HG03565 (cell line): ENCODE data around the gene MAN1C1.

Experiments used
- ATAC-seq: cut with Tn5 transposase; IDR thresholded peaks from one replicate; pipeline ENCODE4 v1.9.1; 2021; ENCODE audit warnings: mild to moderate bottlenecking, moderate library complexity; ENCODE audit not compliant: unreplicated experiment

The MAN1C1 gene

DNA sequence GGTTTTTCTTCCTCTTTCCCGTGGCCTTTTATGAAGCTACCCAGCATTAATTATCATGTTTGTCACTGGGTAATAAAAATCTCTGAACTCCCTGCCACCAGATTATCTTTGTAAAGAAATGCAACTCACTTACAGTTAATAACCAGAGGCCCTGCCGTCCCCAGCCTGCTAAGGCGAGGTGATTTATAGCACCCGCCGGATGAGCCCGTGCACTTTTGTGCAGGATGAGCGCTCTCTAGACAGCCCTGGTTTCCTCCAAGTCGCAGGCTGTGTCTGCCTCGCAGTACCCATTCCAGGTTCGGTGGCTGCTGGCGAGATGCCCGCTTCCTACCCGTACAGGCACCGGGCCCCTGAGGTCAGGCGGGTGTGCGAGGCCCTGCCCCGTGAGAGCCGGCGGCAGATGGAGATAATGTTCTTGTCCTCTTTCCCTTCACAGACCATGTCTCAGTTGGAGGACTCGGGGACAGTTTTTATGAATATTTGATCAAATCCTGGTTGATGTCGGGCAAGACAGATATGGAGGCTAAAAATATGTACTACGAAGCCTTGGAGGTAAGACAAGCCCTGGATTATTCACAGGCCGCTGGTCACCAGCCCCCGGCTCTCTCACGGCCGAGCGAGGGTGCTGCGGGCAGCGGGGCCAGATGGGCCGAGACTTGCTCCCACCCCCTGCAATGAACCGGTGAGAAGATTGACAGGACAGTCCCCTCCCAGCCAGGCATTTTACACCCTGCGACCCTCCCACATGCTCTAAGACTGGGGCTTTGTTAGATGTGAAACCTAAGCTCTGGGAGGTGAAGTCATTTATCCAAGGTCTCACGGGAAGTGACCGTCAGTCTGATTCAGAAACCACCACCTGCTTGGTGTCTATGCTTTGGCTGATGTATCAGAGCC, 154.9 kb downstream of the MAN1C1 start:
- no peak for ATAC-seq

DNA sequence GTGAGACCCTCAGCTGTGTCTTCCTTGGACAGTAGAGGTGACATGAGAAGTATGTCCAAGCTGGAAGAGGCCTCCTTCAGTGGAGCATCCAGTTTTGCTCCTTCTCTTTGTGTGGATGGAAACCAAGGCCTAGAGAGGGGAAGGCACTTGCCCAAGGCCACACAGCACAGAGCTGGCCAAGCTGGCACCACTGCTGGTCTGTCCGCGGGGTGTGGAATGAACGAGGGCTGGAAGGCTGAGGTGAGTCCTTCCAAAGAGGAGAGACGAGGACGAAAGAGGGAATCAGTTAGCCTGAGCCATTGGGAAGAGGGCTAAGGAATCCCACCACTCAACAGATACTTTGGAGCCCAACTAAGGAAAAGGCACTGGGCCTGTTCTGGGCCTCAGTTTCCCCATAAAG, 155.6 kb downstream of the MAN1C1 start:
- no peak for ATAC-seq

DNA sequence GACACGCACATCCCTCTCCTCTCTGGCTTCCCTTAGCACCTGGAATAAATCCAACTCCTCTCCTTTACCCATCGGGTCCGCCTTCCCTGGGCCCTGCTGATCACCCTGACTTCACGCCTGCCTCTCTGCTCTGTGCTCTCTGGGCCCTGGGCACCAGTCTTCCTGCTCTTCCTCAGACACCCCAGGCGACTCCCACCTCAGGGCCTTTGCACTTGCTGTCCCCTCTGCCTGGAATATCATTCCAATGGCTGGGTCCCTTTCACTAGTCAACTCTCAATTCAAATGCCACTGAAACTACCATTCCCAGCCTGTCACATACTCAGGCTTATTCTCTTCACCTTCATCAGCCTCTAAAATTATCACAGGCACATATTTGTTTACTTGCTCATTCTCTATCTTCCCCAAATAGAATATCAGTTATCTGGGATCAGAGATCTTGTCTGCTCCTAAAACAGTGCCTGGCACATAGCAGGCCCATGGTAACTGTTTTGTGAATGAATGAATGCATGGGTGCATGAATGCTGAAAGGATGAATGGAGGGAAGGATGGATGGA, 156.2 kb downstream of the MAN1C1 start:
- no peak for ATAC-seq

DNA sequence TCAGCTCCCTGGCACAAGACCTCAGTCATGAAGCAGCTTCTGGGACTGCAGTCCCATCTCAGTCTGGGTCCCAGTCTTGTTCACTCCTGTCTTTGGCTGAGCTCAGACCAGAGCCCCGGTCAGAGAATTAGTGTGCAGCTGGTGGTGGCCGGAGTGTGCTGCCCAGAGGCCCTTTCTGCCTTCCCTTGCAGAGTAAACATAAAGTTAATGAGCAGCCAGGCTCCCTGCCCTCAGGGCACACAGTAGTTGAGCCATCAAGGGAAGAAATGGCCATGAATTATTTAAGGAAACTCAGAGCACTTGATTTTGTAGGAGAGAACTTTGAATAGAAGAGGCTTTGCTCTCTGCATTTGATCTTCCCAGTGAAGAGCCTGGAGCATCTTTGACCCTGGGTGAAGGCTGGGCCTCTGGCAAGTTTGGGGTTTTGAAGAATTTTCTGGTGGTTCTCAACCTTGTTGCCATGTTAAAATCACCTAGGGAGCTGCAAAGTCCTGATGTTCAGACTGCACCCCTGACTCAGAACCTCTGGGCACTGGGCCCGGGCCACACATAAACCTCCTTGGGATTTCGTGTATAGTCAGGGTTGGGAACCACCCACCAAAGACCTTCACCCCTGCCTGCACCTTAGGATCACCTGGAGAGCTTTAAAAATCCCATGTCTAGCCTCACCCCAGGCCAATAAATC, 157.0 kb downstream of the MAN1C1 start:
- no peak for ATAC-seq

DNA sequence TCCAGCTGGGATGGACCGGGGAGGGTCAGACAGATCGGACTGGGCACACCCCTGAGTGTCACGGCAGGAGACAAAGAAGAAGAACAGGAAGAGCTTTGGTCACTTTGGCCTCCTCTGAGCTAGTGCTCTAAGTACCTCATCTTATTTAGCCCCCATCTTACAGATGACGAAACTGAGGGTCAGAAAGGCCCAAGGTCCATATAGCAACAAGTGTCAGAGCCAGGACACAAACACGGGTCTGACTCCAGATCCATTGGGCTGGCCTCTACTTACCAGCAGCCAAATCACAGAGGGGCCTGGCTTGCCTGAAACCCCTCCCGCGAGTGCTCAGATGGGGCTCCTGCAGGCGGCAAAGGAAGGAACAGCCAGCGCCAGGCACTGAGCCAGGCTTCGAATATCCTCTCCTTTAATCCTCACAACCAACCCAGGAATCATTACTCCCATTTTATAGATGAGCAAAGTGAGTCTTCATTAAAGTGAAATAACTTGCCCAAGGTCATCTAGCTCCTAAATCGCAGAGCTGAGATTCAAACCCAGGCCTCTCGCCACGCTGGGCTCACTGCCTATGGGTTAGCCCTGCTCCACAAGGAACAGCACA, 157.7 kb downstream of the MAN1C1 start:
- ATAC-seq: no peak

- no peak for ATAC-seq
Measured at GRCh38 chr1:25774921-25775771, 158.6 kb downstream of the MAN1C1 start.

DNA sequence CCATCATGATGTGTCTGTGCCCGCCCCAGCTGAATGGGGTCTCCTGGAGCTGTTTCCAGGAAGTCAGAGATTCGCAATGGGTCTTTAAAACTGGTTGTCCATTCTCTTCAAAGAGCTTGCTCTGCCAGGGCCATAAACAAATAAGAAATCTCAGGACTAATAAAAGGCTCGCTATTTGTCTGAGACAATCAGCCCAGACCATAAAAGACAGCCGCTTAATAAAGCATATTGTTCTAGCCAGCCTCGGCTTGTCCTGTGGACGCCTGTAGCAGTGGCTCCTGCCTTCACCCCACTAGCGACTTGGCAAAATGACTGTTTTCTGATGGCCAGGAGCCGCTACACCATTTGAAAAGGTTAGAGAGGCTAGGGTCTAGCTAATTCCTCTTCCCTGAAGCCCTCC, 162.8 kb downstream of the MAN1C1 start:
- no peak for ATAC-seq

DNA sequence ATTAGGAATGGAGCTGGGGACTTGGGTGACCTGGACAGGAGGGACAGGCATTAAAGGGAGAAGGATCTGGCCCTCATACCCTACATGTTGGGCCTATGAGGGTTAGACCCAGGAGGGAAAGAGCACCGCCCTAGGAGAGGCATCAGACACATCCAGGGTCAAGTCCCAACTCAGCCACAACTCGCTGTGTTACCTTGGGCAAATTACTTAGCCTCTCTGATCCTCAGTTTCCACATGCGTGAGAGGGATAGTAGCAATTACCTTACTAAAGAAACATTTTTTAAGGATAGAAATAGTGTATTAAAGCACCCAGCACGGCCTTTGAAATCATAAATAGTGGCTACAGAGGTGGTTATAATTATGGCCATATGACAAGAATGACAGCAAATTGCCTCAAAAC, 163.3 kb downstream of the MAN1C1 start:
- no peak for ATAC-seq

GRCh38 chr1:25780318-25781129, 163.9 kb downstream of the MAN1C1 start:
- ATAC-seq: no peak

DNA sequence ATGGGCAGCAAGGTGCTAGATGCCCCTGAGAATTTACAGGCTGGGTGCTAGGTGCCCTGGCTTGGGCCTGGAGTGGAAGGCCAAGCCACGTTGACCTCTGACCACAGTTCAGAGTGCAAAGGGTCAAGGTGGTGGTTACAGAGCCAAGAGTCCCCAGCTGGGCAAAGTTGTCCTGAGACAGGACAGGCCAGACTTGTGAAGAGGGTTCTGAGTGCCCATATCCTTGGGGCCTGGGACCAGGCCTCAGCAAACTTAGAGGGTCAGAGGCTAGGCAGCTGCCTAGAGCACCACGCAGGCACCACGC, 164.5 kb downstream of the MAN1C1 start:
- no peak for ATAC-seq

GRCh38 chr1:25782608-25783201, 166.1 kb downstream of the MAN1C1 start:
- ATAC-seq: no peak

GRCh38 chr1:25784575-25785051, 168.0 kb downstream of the MAN1C1 start:
- ATAC-seq: no peak

GRCh38 chr1:25785333-25786067, 168.9 kb downstream of the MAN1C1 start:
- ATAC-seq: no peak

DNA sequence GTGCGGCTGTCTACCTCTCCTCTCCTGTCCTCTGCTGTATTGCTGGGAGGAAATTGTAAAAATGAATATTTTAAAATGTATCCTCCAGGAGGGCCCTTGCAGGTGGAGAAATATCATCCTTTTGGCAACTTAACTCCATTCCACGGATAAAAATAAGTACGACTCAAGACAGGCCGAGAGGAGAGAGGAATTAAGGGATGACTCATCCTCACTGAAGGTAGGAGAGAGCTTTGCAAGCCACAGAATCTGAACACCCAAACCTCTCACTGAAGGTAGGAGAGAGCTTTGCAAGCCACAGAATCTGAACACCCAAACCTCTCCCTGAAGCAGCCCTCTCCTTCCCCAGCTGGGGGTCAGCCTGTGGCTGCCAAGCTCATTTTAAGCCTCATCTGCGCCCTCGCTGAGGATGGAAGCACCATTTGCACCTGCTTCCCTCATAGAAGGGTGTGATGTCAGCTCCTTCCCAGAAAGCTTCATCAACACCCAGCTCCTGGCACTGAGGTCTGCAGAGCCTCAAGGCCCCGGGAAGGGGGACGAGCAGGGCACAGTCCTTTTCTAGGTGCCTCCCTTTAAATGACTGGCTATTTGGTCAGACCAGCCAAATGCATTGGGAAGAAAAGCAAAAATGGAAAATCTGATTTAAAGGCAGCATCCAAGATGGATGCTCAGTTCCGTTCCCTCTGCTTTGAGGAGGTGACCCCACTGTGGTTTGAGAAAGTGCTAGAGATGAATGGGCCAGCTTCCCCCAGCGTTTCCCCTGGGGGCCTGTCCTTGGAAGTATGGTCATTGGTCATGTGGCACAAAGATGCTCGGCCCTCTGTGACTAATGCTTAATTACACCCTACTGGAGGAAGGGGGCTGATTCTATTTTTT, 170.5 kb downstream of the MAN1C1 start:
- ATAC-seq: no peak

DNA sequence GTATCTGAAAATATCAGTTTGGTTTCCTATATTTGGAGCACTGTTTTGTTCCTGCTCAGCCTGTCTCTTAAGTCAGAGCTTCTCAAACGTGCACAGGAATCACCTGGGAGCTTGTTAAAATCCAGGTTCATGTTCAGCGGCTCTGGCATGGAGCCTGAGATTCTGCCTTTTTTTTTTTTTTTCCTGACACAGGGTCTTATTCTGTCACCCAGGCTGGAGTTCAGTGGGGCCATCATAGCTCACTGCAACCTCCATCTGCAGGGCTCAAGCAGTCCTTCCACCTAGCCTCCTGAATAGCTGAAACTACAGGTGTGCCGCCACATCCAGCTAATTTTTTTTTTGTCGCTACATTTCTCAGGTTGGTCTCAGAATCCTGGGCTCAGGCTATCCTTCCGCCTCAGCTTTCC, 171.2 kb downstream of the MAN1C1 start:
- no peak for ATAC-seq

- ATAC-seq: no peak
Measured at GRCh38 chr1:25790472-25790871, 173.9 kb downstream of the MAN1C1 start.

- ATAC-seq: no peak
Measured at GRCh38 chr1:25792115-25792514, 175.5 kb downstream of the MAN1C1 start.
